Left hindlimb (tissue), 1 donor: Measurements from ENCODE around the gene CLDND1.
"Not testable (repeated sequence)": the region's sequence is repeated elsewhere in the genome, so short reads cannot be mapped to it uniquely, and the experiment has no call there.

ENCODE experiments used
- DNase-seq: peaks from one replicate; pipeline ENCODE4 v3.0.0-alpha.2; 2018

CLDND1 gene

GRCh38 chr3:98522544-98523281 lies at the start of gene CLDND1:
TSS of gene CLDND1 (minus strand) at chr3:98522902. CDS start at chr3:98521424, 1,478 bp downstream.
- peak; percentile 98 for DNase-seq

- no peak for DNase-seq
These were observed 45.7 kb upstream of the CLDND1 start for GRCh38 chr3:98568402-98568801.

- no peak for DNase-seq
These were observed 45.1 kb upstream of the CLDND1 start for GRCh38 chr3:98567666-98568270.

GRCh38 chr3:98565843-98566242 lies 43.1 kb upstream of the CLDND1 start:
- no peak for DNase-seq

GRCh38 chr3:98565237-98565643 lies 42.5 kb upstream of the CLDND1 start:
- DNase-seq = no peak

- DNase-seq = no peak
These were observed 41.7 kb upstream of the CLDND1 start for GRCh38 chr3:98564282-98565005.

GRCh38 chr3:98563661-98564281 lies 41.1 kb upstream of the CLDND1 start:
- DNase-seq = no peak

- no peak for DNase-seq
These were observed 39.2 kb upstream of the CLDND1 start for GRCh38 chr3:98561727-98562521.

- DNase-seq = no peak
These were observed 38.2 kb upstream of the CLDND1 start for GRCh38 chr3:98560911-98561310.

- not testable (repeated sequence) for DNase-seq
These were observed 37.1 kb upstream of the CLDND1 start for GRCh38 chr3:98559769-98560168.

- no peak for DNase-seq
These were observed 35.6 kb upstream of the CLDND1 start for GRCh38 chr3:98558100-98558827.

GRCh38 chr3:98557324-98558010 lies 34.8 kb upstream of the CLDND1 start:
- no peak for DNase-seq

GRCh38 chr3:98556164-98557130 lies 33.7 kb upstream of the CLDND1 start:
- DNase-seq = no peak

- DNase-seq = no peak
These were observed 32.3 kb upstream of the CLDND1 start for GRCh38 chr3:98555025-98555379.

- DNase-seq = no peak
These were observed 31.9 kb upstream of the CLDND1 start for GRCh38 chr3:98554580-98554979.

GRCh38 chr3:98553753-98554152 lies 31.1 kb upstream of the CLDND1 start:
- no peak for DNase-seq

GRCh38 chr3:98553021-98553563 lies 30.4 kb upstream of the CLDND1 start:
- DNase-seq = no peak

GRCh38 chr3:98552232-98553020 lies 29.7 kb upstream of the CLDND1 start:
- no peak for DNase-seq

GRCh38 chr3:98551754-98552153 lies 29.1 kb upstream of the CLDND1 start:
- no peak for DNase-seq
